GM12865 (cell line): Measurements from ENCODE around the gene ARFGEF3.

Source experiments
- DNase-seq: peaks from one replicate; pipeline ENCODE4 v3.0.0; 2010; ENCODE audit warnings: low read depth
- H3K4me3 ChIP-seq: 2 replicates; pipeline ENCODE4 v1.5.1; 2011; ENCODE audit warnings: mild to moderate bottlenecking, low read depth, low read length, control low read depth
- CTCF ChIP-seq: IDR thresholded peaks from 2 replicates; pipeline ENCODE4 v1.5.1; 2011; ENCODE audit warnings: low read length, control low read depth, low read depth, inconsistent platforms; ENCODE audit not compliant: insufficient read depth; ENCODE audit errors: missing control alignments

Gene ARFGEF3

GRCh38 chr6:138162111-138162954 lies 594 bp downstream of the ARFGEF3 start:
- peak overlapping the region; percentile 49 for H3K4me3 ChIP-seq
- DNase-seq: no peak
- no peak for TF ChIP-seq CTCF

GRCh38 chr6:138162955-138163575 lies 1.3 kb downstream of the ARFGEF3 start:
- DNase-seq: no peak
- H3K4me3 ChIP-seq: no peak overlapping the region
- TF ChIP-seq CTCF: no peak

GRCh38 chr6:138175596-138175995 lies 13.9 kb downstream of the ARFGEF3 start:
- no peak for DNase-seq
- no peak for TF ChIP-seq CTCF
- no peak overlapping the region for H3K4me3 ChIP-seq

GRCh38 chr6:138176652-138177232 lies 15.0 kb downstream of the ARFGEF3 start:
- DNase-seq: no peak
- no peak overlapping the region for H3K4me3 ChIP-seq
- no peak for TF ChIP-seq CTCF

GRCh38 chr6:138182939-138183789 lies 21.4 kb downstream of the ARFGEF3 start:
- H3K4me3 ChIP-seq: no peak overlapping the region
- DNase-seq: no peak
- no peak for TF ChIP-seq CTCF

GRCh38 chr6:138183790-138184134 lies 22.0 kb downstream of the ARFGEF3 start:
- no peak for DNase-seq
- no peak overlapping the region for H3K4me3 ChIP-seq
- no peak for TF ChIP-seq CTCF
